Measurements from ENCODE around the gene BMP8B. TPM values are rescaled to one million over a fixed set of nuclear protein-coding genes. Genes with fewer than 3 reads are reported as not detected.

BMP8B gene
- total RNA-seq, 1 experiment from 2014 or later = 0.42 TPM

DNA sequence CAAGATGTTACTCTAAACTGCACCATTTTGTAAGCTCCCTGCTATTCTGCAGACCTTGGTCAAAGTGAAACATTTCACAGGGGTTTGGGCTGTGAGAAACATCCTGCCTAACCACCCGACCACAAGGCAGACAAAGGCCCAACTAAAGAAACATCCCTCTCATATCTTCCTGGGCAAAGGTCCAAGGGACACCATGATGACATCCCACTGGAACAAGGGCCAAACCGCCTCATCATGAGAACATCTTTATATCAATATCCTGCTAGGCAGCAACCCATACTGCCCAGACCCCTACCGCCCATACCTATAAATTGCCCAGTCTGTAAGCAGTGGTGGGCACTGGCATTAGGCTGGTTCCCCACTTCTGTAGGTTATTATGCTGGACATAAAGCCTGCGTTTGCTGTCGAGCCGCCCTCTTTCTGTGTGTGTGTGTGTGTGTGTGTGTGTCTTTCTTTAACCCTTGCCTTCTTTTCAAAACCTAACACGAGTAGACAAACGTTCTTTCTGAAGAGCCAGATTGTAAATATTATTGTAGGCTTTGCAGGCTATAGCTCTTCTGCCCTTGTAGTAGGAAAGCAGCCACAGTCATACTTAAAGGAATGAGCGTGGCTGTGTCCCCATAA is 51.0 kb downstream of the BMP8B start:
- Mint-ChIP-seq H3K27ac (no peak overlapping the region), H3K36me3 (ENCODE audit: insufficient read depth in 1 of 3, low read depth in 3 of 3) (peaks cover 0 to 21% (median 20%) of the 10 kb centered on the region in 3 experiments; a peak in 6 of 7 replicates), H3K4me3 (no peak overlapping the region), H3K27me3 (ENCODE audit: low read depth) (peaks cover 61% of the 10 kb centered on the region), H3K4me1 (peaks cover 9 to 13% of the 10 kb centered on the region in 2 experiments), H3K9me3 (no peaks in the 10 kb centered on the region)
- no peak overlapping the region for H3K4ac ChIP-seq (ENCODE audit: low read depth, low read length)
- H2AFZ ChIP-seq (ENCODE audit: low read length) = no peak overlapping the region
- H3K23ac ChIP-seq (ENCODE audit: insufficient read length, low read depth, low read length) = no peak overlapping the region
- TF ChIP-seq, protein P1, sequence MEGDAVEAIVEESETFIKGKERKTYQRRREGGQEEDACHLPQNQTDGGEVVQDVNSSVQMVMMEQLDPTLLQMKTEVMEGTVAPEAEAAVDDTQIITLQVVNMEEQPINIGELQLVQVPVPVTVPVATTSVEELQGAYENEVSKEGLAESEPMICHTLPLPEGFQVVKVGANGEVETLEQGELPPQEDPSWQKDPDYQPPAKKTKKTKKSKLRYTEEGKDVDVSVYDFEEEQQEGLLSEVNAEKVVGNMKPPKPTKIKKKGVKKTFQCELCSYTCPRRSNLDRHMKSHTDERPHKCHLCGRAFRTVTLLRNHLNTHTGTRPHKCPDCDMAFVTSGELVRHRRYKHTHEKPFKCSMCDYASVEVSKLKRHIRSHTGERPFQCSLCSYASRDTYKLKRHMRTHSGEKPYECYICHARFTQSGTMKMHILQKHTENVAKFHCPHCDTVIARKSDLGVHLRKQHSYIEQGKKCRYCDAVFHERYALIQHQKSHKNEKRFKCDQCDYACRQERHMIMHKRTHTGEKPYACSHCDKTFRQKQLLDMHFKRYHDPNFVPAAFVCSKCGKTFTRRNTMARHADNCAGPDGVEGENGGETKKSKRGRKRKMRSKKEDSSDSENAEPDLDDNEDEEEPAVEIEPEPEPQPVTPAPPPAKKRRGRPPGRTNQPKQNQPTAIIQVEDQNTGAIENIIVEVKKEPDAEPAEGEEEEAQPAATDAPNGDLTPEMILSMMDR (conservative IDR thresholded peaks at IDR 0.05) = no peak
- H3K27ac ChIP-seq (ENCODE audit: insufficient read length, low read depth, low read length) = no peak overlapping the region
- no peak overlapping the region for H3K18ac ChIP-seq (ENCODE audit: insufficient read length, low read depth, low read length)
- H3K4me1 ChIP-seq (ENCODE audit: insufficient read depth, low read length) = peaks cover 2% of the 10 kb centered on the region; the same call in 1 of the 2 replicates
- H3K4me2 ChIP-seq (ENCODE audit: insufficient read depth, insufficient read length, low read length) = no peak overlapping the region
- H2AK5ac ChIP-seq (ENCODE audit: insufficient read length, low read length) = no peak overlapping the region
- no peak overlapping the region for H2BK120ac ChIP-seq (ENCODE audit: low read depth, low read length, poor library complexity, severe bottlenecking)
- no peak overlapping the region for H2BK15ac ChIP-seq (ENCODE audit: low read depth, low read length)
- peaks cover 7% of the 10 kb centered on the region for H3K23me2 ChIP-seq (ENCODE audit: insufficient read length, low read depth, low read length, poor library complexity, severe bottlenecking)
- no peaks in the 10 kb centered on the region for H3K79me1 ChIP-seq (ENCODE audit: insufficient read depth, low read depth, low read length, poor library complexity, severe bottlenecking)
- no peak overlapping the region for H4K91ac ChIP-seq (ENCODE audit: insufficient read length, low read depth, low read length)
- no peak for DNase-seq
- no peak overlapping the region for H2BK20ac ChIP-seq (ENCODE audit: low read depth, low read length, poor library complexity, severe bottlenecking)
- H3K9me3 ChIP-seq (ENCODE audit: control insufficient read depth, low read depth, low read length) = no peaks in the 10 kb centered on the region
- H3K56ac ChIP-seq (ENCODE audit: insufficient read length, low read depth, low read length) = no peak overlapping the region
- H3K14ac ChIP-seq (ENCODE audit: insufficient read depth, low read length) = no peak overlapping the region
- no peaks in the 10 kb centered on the region for H3K79me2 ChIP-seq (ENCODE audit: insufficient read depth, low read length)
- no peak overlapping the region for H3K9ac ChIP-seq (ENCODE audit: extremely low read depth, insufficient read length, low read length)
- H2BK12ac ChIP-seq (ENCODE audit: insufficient read length, low read depth, low read length) = no peak overlapping the region
- no peak overlapping the region for H2BK5ac ChIP-seq (ENCODE audit: insufficient read length, low read length)
- no peak overlapping the region for H4K8ac ChIP-seq (replicated peaks; ENCODE audit: insufficient read length, low read depth, low read length)
- WGBS (ENCODE audit: extremely low coverage, insufficient read length, low lambda C conversion rate) = no CpG with 5 or more reads among the region's 9 CpGs
- H4K5ac ChIP-seq (ENCODE audit: insufficient read length, low read depth, low read length) = no peak overlapping the region
- H3T11ph ChIP-seq (ENCODE audit: low read length) = no peak overlapping the region
- peaks cover 16% of the 10 kb centered on the region; the same call in 1 of the 2 replicates for H3K27me3 ChIP-seq (ENCODE audit: insufficient read depth, low read length)
- H4K20me1 ChIP-seq (ENCODE audit: control insufficient read depth, insufficient read depth, insufficient read length) = no peaks in the 10 kb centered on the region

Data from H9 (cell line).